GM12873 (cell line): Measurements from ENCODE around the gene FFAR2.

ENCODE experiments used
- TF ChIP-seq, protein P1 (sequence below): IDR thresholded peaks from 2 replicates; pipeline ENCODE4 v1.5.1; 2012; ENCODE audit warnings: low read depth, mild to moderate bottlenecking, moderate library complexity, low read length, control low read depth; ENCODE audit not compliant: insufficient read depth; ENCODE audit errors: missing control alignments

The FFAR2 gene

DNA sequence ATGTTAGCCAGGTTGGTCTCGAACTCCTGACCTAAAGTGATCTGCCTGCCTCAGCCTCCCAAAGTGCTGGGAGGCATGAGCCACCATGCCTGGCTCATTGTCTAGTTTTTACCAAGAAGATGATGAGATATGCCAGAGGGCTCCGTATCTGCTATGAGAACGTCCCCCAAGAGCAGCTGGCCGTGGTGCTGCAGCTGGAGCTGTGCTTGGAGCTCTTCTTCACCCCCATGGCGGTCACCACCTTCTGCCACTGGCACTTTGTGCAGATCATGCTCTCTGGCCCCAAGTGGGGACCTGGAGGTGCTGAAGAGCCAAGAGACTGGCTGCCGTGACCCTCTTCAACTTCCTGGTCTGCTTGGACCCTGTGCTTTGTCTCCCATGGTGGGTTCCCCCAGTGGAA is 40.4 kb upstream of the FFAR2 start:
- TF ChIP-seq, protein P1, sequence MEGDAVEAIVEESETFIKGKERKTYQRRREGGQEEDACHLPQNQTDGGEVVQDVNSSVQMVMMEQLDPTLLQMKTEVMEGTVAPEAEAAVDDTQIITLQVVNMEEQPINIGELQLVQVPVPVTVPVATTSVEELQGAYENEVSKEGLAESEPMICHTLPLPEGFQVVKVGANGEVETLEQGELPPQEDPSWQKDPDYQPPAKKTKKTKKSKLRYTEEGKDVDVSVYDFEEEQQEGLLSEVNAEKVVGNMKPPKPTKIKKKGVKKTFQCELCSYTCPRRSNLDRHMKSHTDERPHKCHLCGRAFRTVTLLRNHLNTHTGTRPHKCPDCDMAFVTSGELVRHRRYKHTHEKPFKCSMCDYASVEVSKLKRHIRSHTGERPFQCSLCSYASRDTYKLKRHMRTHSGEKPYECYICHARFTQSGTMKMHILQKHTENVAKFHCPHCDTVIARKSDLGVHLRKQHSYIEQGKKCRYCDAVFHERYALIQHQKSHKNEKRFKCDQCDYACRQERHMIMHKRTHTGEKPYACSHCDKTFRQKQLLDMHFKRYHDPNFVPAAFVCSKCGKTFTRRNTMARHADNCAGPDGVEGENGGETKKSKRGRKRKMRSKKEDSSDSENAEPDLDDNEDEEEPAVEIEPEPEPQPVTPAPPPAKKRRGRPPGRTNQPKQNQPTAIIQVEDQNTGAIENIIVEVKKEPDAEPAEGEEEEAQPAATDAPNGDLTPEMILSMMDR = no peak

DNA sequence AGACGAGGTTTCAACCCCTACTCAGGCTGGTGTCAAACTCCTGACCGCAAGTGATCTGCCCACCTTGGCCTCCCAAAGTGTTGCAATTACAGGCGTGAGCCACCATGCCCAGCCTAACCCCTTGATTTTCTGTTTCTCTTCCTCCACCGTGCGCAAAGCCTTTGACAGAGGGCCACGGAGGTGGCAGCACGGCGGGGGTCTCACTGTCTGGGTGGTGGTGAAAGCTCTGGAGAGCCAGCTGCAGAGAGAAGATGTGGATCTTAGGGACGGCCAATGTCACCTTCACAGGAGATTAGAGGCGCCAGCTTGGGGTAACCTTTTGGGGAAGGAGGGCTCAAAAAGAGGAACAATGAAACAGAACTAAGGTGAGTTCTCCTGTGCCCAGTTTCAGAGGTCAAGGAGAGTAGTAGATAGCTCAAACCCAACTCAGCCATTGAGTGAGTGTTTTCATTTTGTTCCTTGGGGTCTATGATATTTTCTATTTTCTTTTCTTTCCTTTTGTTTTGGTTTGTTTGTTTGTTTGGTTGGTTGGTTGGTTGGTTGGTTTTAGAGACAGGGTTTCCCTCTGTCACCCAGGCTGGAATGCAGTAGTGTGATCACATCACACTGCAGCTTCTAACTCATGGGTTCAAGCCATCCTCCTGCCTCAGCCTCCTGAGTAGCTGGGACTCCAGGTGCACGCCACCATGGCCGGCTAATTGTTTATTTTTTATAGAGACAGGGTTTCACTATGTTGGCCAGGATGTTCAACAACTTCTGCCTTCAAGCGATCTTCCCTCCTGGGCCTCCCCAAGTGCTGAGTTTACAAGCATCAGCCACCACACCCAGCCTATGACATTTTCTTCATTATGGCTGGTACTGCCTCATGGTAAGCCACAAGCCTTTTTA is 39.5 kb upstream of the FFAR2 start:
- TF ChIP-seq, protein P1 = peak; percentile 23

DNA sequence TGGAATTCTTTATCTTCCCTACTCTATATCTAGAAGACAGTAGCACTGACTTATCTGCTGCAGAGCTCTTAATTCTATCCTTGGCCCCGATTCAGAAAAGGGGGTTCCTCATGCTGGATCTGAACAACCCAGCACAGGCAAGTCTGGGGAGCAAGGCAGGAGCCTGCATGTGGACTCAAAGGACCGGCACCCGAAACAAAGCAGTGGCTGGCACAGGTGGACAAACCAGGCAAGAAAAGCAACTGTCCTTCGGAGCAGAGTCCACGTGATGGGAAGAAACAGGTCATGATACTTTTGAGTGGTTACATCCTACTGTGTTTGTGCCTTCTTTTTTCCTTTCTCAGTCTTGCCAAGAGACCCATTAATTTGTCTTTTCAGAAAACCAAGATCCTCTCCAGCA is 38.9 kb upstream of the FFAR2 start:
- TF ChIP-seq, protein P1 = no peak

DNA sequence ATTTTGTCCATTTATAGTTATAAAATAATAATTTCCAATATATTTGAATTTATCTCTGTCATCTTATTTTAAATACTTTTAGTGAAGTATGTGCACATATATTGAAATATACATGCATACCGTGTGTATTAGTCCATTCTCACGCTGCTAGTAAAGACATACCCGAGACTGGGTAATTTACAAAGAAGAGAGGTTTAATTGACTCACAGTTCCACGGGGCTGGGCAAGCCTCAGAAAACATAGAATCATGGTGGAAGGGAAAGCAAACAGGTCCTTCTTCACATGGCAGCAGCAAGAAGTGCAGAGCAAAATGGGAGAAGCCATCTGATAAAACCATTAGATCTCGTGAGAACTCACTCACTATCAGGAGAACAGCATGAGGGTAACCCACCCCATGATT is 37.6 kb upstream of the FFAR2 start:
- TF ChIP-seq, protein P1 = no peak

DNA sequence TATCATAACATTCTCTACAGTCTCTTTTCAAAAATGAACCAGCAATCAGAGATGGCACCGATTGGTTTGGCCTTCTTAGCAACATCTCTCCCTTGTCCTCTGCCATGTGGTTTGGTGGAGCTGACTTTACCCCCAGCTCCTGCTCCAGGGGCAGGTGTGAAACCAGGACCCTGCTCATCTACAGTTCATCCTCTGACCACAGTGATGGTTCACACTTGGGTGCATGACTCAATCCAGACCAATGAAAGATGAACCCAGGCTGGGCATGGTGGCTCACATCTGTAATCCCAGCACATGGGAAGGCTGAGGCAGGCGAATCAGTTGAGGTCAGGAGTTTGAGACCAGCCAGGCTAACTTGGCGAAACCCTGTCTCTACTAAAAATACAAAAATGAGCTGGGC is 33.6 kb upstream of the FFAR2 start:
- TF ChIP-seq, protein P1 = no peak

DNA sequence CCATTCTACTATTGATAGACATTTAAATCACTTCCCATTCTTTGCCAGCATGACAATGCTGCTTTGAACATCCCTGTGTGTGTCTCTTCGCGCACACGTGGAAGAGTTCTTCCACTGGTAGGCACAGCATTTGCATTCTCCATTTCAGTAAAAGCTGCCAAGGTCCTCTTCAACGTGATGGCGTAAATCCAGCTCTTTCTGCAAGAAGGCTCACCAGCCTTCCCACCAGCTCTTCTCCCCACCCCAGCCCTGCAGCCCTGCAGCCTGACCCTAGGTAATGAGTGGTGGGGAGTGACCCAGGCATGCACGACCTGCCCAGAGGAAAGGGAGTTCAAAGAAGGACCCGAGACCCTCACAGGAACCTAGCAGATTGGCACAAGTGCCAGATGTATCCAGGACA is 31.7 kb upstream of the FFAR2 start:
- TF ChIP-seq, protein P1 = no peak

DNA sequence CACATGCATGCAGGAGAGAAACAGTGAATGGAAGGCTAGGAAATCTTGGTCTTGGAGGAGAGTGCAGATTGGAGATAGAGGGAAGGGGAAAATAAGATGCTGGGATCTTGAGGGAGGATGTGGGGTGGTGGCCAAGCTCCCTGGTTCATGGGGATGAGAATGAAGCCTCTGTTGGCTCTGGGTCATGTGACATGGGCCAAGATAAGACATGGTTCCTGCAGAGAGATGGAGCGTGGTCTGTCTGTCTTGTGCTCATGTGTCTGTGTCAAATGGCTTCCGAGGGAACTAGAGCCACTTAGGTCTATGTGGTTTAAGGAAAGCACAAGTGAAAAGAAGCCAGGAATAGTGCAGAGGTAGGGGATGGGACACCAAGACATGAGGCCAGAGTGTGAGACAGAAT is 30.8 kb upstream of the FFAR2 start:
- TF ChIP-seq, protein P1 = no peak
